Measurements from ENCODE around the gene TGFB2. TPM values are rescaled to one million over a fixed set of nuclear protein-coding genes. Genes with fewer than 3 reads are reported as not detected.
"Not testable (repeated sequence)": the region's sequence is repeated elsewhere in the genome, so short reads cannot be mapped to it uniquely, and the experiment has no call there.

The TGFB2 gene
- total and polyA plus RNA-seq, 4 donors: 0.21 to 0.75 (median 0.41) TPM

DNA sequence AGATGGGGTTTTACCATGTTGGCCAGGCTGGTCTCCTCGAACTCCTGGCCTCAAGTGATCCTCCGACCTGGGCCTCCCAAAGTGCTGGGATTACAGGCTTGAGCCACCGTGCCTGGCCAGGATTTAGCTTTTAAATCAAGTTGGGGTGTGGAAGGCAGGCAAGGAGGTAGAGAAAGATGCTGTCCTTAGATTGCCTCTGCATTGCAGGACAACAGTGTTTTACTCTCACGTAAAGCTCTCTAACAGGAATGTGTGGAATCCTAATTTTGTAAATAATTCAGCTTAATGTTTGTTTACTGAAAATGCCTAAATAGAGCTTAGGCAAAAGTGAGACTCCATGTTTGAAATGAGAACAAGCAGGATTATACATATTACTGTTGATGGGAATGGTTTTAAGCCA, 29.5 kb upstream of the TGFB2 start:
- no peak overlapping the region for H3K4me3 ChIP-seq (ENCODE audit: low read depth in 1 of 3, low read length in 3 of 3)
- DNase-seq (ENCODE audit: low spot score): no peak
- 95% methylated on average over 4 of the region's 4 CpGs for WGBS
- no peaks in the 10 kb centered on the region for H3K4me1 ChIP-seq (ENCODE audit: control insufficient read depth in 4 of 4, insufficient read depth in 4 of 4, low read length in 3 of 4)
- no peaks in the 10 kb centered on the region for H3K36me3 ChIP-seq (ENCODE audit: control insufficient read depth in 4 of 4, insufficient read depth in 3 of 4, low read depth in 1 of 4, low read length in 3 of 4)
- no peak for TF ChIP-seq RAD21 (IDR thresholded peaks at IDR 0.05)
- TF ChIP-seq TAF1 (conservative IDR thresholded peaks at IDR 0.05): no peak
- no peak for TF ChIP-seq FOXA1 (IDR thresholded peaks at IDR 0.05)
- TF ChIP-seq GABPA (IDR thresholded peaks at IDR 0.05 in 1 of 2, conservative IDR thresholded peaks at IDR 0.05 in 1 of 2): no peak
- no peaks in the 10 kb centered on the region for H3K9me3 ChIP-seq (ENCODE audit: control insufficient read depth in 4 of 4, low read length in 3 of 4)
- no peak overlapping the region for H3K9ac ChIP-seq (ENCODE audit: low read depth in 1 of 2, low read length in 2 of 2)
- no peak overlapping the region for H3K27ac ChIP-seq (ENCODE audit: low read depth in 1 of 2, low read length in 2 of 2)
- no peaks in the 10 kb centered on the region for H3K27me3 ChIP-seq (ENCODE audit: control insufficient read depth in 4 of 4, insufficient read depth in 4 of 4, low read length in 3 of 4)

DNA sequence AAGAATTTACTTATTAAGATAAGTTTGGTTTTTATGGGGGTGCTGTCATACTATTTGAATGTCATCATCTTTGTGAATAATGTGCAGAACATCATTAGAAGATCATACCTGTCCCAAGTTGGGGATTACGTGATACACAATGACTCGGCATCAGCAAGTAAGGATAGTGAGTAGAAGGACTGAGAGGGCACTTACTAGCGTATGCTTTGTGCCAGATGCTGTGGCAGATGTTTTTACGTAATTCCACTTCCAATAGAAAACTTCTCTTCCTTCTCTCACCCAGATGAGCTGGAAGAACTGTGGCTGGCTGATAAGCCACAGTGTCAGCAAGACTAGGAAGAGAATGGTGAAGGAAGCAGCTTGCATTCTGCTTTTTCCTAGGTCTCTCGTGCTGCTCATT, 28.1 kb upstream of the TGFB2 start:
- TF ChIP-seq HNF4G (IDR thresholded peaks at IDR 0.05) (no peak), SP1 (IDR thresholded peaks at IDR 0.05) (no peak), JUND (IDR thresholded peaks at IDR 0.05) (no peak), EGR1 (IDR thresholded peaks at IDR 0.05; ENCODE audit: low read depth in 2 of 2) (no peak), NR2F2 (IDR thresholded peaks at IDR 0.05) (no peak), YY1 (IDR thresholded peaks at IDR 0.05) (no peak), FOXA1 (IDR thresholded peaks at IDR 0.05) (no peak), HNF4A (conservative IDR thresholded peaks at IDR 0.05) (no peak), RAD21 (IDR thresholded peaks at IDR 0.05) (no peak), FOXA2 (IDR thresholded peaks at IDR 0.05) (no peak), GABPA (IDR thresholded peaks at IDR 0.05 in 1 of 2, conservative IDR thresholded peaks at IDR 0.05 in 1 of 2) (no peak)
- TF ChIP-seq, protein P1, sequence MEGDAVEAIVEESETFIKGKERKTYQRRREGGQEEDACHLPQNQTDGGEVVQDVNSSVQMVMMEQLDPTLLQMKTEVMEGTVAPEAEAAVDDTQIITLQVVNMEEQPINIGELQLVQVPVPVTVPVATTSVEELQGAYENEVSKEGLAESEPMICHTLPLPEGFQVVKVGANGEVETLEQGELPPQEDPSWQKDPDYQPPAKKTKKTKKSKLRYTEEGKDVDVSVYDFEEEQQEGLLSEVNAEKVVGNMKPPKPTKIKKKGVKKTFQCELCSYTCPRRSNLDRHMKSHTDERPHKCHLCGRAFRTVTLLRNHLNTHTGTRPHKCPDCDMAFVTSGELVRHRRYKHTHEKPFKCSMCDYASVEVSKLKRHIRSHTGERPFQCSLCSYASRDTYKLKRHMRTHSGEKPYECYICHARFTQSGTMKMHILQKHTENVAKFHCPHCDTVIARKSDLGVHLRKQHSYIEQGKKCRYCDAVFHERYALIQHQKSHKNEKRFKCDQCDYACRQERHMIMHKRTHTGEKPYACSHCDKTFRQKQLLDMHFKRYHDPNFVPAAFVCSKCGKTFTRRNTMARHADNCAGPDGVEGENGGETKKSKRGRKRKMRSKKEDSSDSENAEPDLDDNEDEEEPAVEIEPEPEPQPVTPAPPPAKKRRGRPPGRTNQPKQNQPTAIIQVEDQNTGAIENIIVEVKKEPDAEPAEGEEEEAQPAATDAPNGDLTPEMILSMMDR (IDR thresholded peaks at IDR 0.05; ENCODE audit: low read depth, low read length, missing input control): no peak
- TF ChIP-seq, protein P2, sequence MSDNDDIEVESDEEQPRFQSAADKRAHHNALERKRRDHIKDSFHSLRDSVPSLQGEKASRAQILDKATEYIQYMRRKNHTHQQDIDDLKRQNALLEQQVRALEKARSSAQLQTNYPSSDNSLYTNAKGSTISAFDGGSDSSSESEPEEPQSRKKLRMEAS (IDR thresholded peaks at IDR 0.05): no peak
- 91% methylated on average over 5 of the region's 5 CpGs for WGBS
- Histone ChIP-seq H3K9me3 (ENCODE audit: control insufficient read depth in 4 of 4, low read length in 3 of 4) (no peaks in the 10 kb centered on the region), H3K4me3 (ENCODE audit: low read depth in 1 of 3, low read length in 3 of 3) (no peak overlapping the region), H3K27me3 (ENCODE audit: control insufficient read depth in 4 of 4, insufficient read depth in 4 of 4, low read length in 3 of 4) (no peaks in the 10 kb centered on the region), H3K9ac (ENCODE audit: low read depth in 1 of 2, low read length in 2 of 2) (no peak overlapping the region), H3K36me3 (ENCODE audit: control insufficient read depth in 4 of 4, insufficient read depth in 3 of 4, low read depth in 1 of 4, low read length in 3 of 4) (no peaks in the 10 kb centered on the region), H3K4me1 (ENCODE audit: control insufficient read depth in 4 of 4, insufficient read depth in 4 of 4, low read length in 3 of 4) (no peaks in the 10 kb centered on the region), H3K27ac (ENCODE audit: low read depth in 1 of 2, low read length in 2 of 2) (no peak overlapping the region)
- DNase-seq (ENCODE audit: low spot score): no peak

DNA sequence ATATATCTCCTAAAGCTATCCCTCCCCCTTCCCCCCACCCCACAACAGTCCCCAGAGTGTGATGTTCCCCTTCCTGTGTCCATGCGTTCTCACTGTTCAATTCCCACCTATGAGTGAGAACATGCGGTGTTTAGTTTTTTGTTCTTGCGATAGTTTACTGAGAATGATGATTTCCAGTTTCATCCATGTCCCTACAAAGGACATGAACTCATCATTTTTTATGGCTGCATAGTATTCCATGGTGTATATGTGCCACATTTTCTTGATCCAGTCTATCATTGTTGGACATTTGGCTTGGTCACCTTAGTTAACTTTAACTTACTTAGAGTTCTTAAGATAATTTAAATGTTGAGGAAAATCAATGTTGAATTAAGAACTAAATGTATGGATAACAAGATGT, 25.0 kb upstream of the TGFB2 start:
- not testable (repeated sequence) for H3K9me3 ChIP-seq (ENCODE audit: control insufficient read depth in 4 of 4, low read length in 3 of 4); H3K27me3 ChIP-seq (ENCODE audit: control insufficient read depth in 4 of 4, insufficient read depth in 4 of 4, low read length in 3 of 4); H3K4me1 ChIP-seq (ENCODE audit: control insufficient read depth in 4 of 4, insufficient read depth in 4 of 4, low read length in 3 of 4); DNase-seq (ENCODE audit: low spot score); H3K27ac ChIP-seq (ENCODE audit: low read depth in 1 of 2, low read length in 2 of 2); H3K9ac ChIP-seq (ENCODE audit: low read depth in 1 of 2, low read length in 2 of 2); H3K4me3 ChIP-seq (ENCODE audit: low read depth in 1 of 3, low read length in 3 of 3)
- H3K36me3 ChIP-seq (ENCODE audit: control insufficient read depth in 4 of 4, insufficient read depth in 3 of 4, low read depth in 1 of 4, low read length in 3 of 4): peaks cover 0 to 11% (median 4%) of the 10 kb centered on the region in 4 donors
- 99% methylated on average over 3 of the region's 3 CpGs for WGBS

DNA sequence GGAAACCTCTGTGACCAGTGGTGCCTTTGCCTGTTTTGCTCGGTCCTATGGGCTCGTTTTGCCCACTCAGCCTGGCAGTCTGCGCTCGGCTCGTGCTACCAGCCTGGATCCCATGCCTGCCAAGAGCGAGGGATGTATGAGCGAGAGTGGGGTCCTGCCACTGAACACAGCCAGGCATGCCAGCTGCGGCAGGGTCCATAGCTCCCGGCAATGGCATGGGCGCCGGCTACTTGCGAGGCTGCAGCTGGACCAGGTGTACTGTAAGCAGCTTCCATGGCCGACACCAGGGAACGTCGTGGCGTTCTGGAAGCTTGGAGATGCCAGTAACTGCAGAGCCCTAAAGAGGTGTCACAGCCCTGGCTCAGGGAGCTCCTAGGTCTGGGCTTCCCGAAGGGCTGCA, 22.4 kb upstream of the TGFB2 start:
- DNase-seq (ENCODE audit: low spot score): no peak
- H3K27me3 ChIP-seq (ENCODE audit: control insufficient read depth in 4 of 4, insufficient read depth in 4 of 4, low read length in 3 of 4): no peaks in the 10 kb centered on the region
- WGBS: 97% methylated on average over 17 of the region's 17 CpGs
- TF ChIP-seq NR2F2 (IDR thresholded peaks at IDR 0.05): no peak
- TF ChIP-seq RAD21 (IDR thresholded peaks at IDR 0.05): no peak
- TF ChIP-seq, protein P3, sequence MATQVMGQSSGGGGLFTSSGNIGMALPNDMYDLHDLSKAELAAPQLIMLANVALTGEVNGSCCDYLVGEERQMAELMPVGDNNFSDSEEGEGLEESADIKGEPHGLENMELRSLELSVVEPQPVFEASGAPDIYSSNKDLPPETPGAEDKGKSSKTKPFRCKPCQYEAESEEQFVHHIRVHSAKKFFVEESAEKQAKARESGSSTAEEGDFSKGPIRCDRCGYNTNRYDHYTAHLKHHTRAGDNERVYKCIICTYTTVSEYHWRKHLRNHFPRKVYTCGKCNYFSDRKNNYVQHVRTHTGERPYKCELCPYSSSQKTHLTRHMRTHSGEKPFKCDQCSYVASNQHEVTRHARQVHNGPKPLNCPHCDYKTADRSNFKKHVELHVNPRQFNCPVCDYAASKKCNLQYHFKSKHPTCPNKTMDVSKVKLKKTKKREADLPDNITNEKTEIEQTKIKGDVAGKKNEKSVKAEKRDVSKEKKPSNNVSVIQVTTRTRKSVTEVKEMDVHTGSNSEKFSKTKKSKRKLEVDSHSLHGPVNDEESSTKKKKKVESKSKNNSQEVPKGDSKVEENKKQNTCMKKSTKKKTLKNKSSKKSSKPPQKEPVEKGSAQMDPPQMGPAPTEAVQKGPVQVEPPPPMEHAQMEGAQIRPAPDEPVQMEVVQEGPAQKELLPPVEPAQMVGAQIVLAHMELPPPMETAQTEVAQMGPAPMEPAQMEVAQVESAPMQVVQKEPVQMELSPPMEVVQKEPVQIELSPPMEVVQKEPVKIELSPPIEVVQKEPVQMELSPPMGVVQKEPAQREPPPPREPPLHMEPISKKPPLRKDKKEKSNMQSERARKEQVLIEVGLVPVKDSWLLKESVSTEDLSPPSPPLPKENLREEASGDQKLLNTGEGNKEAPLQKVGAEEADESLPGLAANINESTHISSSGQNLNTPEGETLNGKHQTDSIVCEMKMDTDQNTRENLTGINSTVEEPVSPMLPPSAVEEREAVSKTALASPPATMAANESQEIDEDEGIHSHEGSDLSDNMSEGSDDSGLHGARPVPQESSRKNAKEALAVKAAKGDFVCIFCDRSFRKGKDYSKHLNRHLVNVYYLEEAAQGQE (IDR thresholded peaks at IDR 0.05): no peak
- no peak for TF ChIP-seq HNF4G (IDR thresholded peaks at IDR 0.05)
- TF ChIP-seq FOXA1 (IDR thresholded peaks at IDR 0.05): no peak
- no peak for TF ChIP-seq HNF4A (conservative IDR thresholded peaks at IDR 0.05)
- no peak for TF ChIP-seq FOXA2 (IDR thresholded peaks at IDR 0.05)
- no peaks in the 10 kb centered on the region for H3K9me3 ChIP-seq (ENCODE audit: control insufficient read depth in 4 of 4, low read length in 3 of 4)
- no peak overlapping the region for H3K4me3 ChIP-seq (ENCODE audit: low read depth in 1 of 3, low read length in 3 of 3)
- H3K4me1 ChIP-seq (ENCODE audit: control insufficient read depth in 4 of 4, insufficient read depth in 4 of 4, low read length in 3 of 4): no peaks in the 10 kb centered on the region
- H3K9ac ChIP-seq (ENCODE audit: low read depth in 1 of 2, low read length in 2 of 2): no peak overlapping the region
- H3K36me3 ChIP-seq (ENCODE audit: control insufficient read depth in 4 of 4, insufficient read depth in 3 of 4, low read depth in 1 of 4, low read length in 3 of 4): peaks cover 0 to 11% (median 4%) of the 10 kb centered on the region in 4 donors
- H3K27ac ChIP-seq (ENCODE audit: low read depth in 1 of 2, low read length in 2 of 2): no peak overlapping the region

All from liver (tissue), 9 donors.